CD14-positive monocyte (primary cell): ENCODE results near the gene PIAS1. TPM values are rescaled to one million over a fixed set of nuclear protein-coding genes. Genes with fewer than 3 reads are reported as not detected.
A peak's percentile ranks its signal among the peaks of the same experiment; 100 is the strongest.
"Not testable (repeated sequence)": the region's sequence is repeated elsewhere in the genome, so short reads cannot be mapped to it uniquely, and the experiment has no call there.

Source experiments
- DNase-seq, 3 donors: peaks; one replicate each; pipeline ENCODE4 v3.0.0-alpha.2; 2011 to 2022
- H2AFZ ChIP-seq: 2 replicates; pipeline ENCODE4 v1.6.0; 2012; ENCODE audit warnings: mild to moderate bottlenecking, low read depth, low read length, inconsistent platforms; ENCODE audit not compliant: insufficient read depth, poor library complexity, severe bottlenecking
- H3K27ac ChIP-seq, 2 donors: 1 replicate in 1 of 2; 2 replicates in 1 of 2; pipeline ENCODE4 v1.5.1; 2012 to 2013; ENCODE audit warnings: low read length in 2 of 2, control low read depth in 1 of 2, inconsistent platforms in 1 of 2, low read depth in 1 of 2, mild to moderate bottlenecking in 1 of 2
- H3K27me3 ChIP-seq, 2 donors: one replicate each; pipeline versions ENCODE4 v1.6.0 to v1.6.1; 2011 to 2013; ENCODE audit warnings: low read length in 2 of 2; ENCODE audit not compliant: control insufficient read depth in 2 of 2, insufficient read depth in 2 of 2
- H3K36me3 ChIP-seq, 2 donors: replicated peaks in 1 of 2; 1 replicate in 1 of 2; 2 replicates in 1 of 2; pipeline versions ENCODE4 v1.5.1 to v1.6.1; 2012 to 2013; ENCODE audit warnings: low read length in 2 of 2, control low read depth in 1 of 2, inconsistent platforms in 1 of 2, mild to moderate bottlenecking in 1 of 2; ENCODE audit not compliant: insufficient read depth in 2 of 2, control insufficient read depth in 1 of 2
- H3K4me1 ChIP-seq, 2 donors: 1 replicate in 1 of 2; 2 replicates in 1 of 2; pipeline versions ENCODE4 v1.5.1 to v1.6.1; 2012 to 2013; ENCODE audit warnings: low read length in 2 of 2, control low read depth in 1 of 2, inconsistent platforms in 1 of 2, mild to moderate bottlenecking in 1 of 2, moderate library complexity in 1 of 2; ENCODE audit not compliant: insufficient read depth in 2 of 2, control insufficient read depth in 1 of 2
- H3K4me2 ChIP-seq: replicated peaks from 2 replicates; pipeline ENCODE3; 2012; ENCODE audit warnings: low read length, moderate library complexity, mild to moderate bottlenecking; ENCODE audit not compliant: poor library complexity, severe bottlenecking; ENCODE audit errors: extremely low read depth
- H3K4me3 ChIP-seq, 3 experiments: fragments of 200-600 bp in 1 of 3; sonication (generic) in 1 of 3; replicated peaks in 1 of 3; 1 replicate in 2 of 3; 2 replicates in 1 of 3; pipeline ENCODE4 v1.5.1; 2011 to 2013; ENCODE audit warnings: low read length in 3 of 3, mild to moderate bottlenecking in 3 of 3, control low read depth in 2 of 3, low read depth in 2 of 3, inconsistent platforms in 1 of 3, moderate library complexity in 1 of 3
- H3K79me2 ChIP-seq: 2 replicates; pipeline ENCODE4 v1.6.0; 2012; ENCODE audit warnings: mild to moderate bottlenecking, control low read depth, inconsistent platforms, low read length, moderate library complexity; ENCODE audit not compliant: insufficient read depth
- H3K9ac ChIP-seq: 2 replicates; pipeline ENCODE4 v1.6.0; 2017; ENCODE audit warnings: low read length, mild to moderate bottlenecking; ENCODE audit not compliant: insufficient read depth, poor library complexity, severe bottlenecking
- H3K9me3 ChIP-seq, 2 donors: replicated peaks in 1 of 2; 1 replicate in 1 of 2; 2 replicates in 1 of 2; pipeline versions ENCODE4 v1.5.1 to v1.6.1; 2012 to 2013; ENCODE audit warnings: low read length in 2 of 2, control low read depth in 1 of 2; ENCODE audit not compliant: control insufficient read depth in 1 of 2, insufficient read depth in 1 of 2
- H4K20me1 ChIP-seq: 2 replicates; pipeline ENCODE4 v1.6.0; 2012; ENCODE audit warnings: mild to moderate bottlenecking, low read length, control low read depth, moderate library complexity; ENCODE audit not compliant: insufficient read depth
- H3K27ac Mint-ChIP-seq, 7 donors: one replicate each; pipeline ENCODE4 v1.8.0; 2020; ENCODE audit warnings: mild to moderate bottlenecking in 7 of 7, mixed read lengths in 7 of 7, moderate library complexity in 6 of 7, inconsistent platforms in 2 of 7
- H3K27me3 Mint-ChIP-seq, 3 donors: one replicate each; pipeline ENCODE4 v1.8.0; 2021 to 2022; ENCODE audit warnings: low read depth in 3 of 3, mild to moderate bottlenecking in 3 of 3, mixed read lengths in 3 of 3, moderate library complexity in 3 of 3, inconsistent platforms in 1 of 3
- H3K36me3 Mint-ChIP-seq, 2 donors: one replicate each; pipeline ENCODE4 v1.8.0; 2020; ENCODE audit warnings: mixed read lengths in 2 of 2, inconsistent platforms in 1 of 2, mild to moderate bottlenecking in 1 of 2
- H3K4me1 Mint-ChIP-seq: one replicate; pipeline ENCODE4 v1.8.0; 2020; ENCODE audit warnings: mild to moderate bottlenecking, mixed read lengths
- H3K4me3 Mint-ChIP-seq, 2 donors: one replicate each; pipeline ENCODE4 v1.8.0; 2020; ENCODE audit warnings: mild to moderate bottlenecking in 2 of 2, mixed read lengths in 2 of 2, moderate library complexity in 1 of 2
- H3K9me3 Mint-ChIP-seq, 7 donors: one replicate each; pipeline ENCODE4 v1.8.0; 2020 to 2022; ENCODE audit warnings: mixed read lengths in 7 of 7, mild to moderate bottlenecking in 6 of 7, moderate library complexity in 6 of 7, inconsistent platforms in 2 of 7
- CTCF ChIP-seq: fragments of 200-600 bp; IDR thresholded peaks from one replicate; pipeline ENCODE4 v1.8.0; 2022; ENCODE audit warnings: antibody characterized with exemption, mild to moderate bottlenecking
- WGBS: methylation state at CpG from one replicate; pipeline ENCODE4 v1.1.5; 2013; ENCODE audit warnings: missing lambda C conversion rate; ENCODE audit not compliant: insufficient coverage; 5-methylcytosine and 5-hydroxymethylcytosine counted together
- intact Hi-C, 2 donors: fragments of 100-400 bp; cut with micrococcal nuclease; formaldehyde crosslinking; loops; one replicate each; pipeline versions ENCODE4 v1.15.0 to v1.15.1; 2023
- polyA plus RNA-seq, 3 donors: library from polyadenylated mRNA; depleted of rRNA in 1 of 3; unstranded in 2 of 3; stranded (reverse) in 1 of 3; fragments of 300-500 nt in 2 of 3; fragments of >200 nt in 1 of 3; fragmentation: Illumina TruSeq in 2 of 3; gene quantifications; 1 replicate in 2 of 3; 2 replicates in 1 of 3; pipeline ENCODE4 v1.2.3, GENCODE V29; 2012 to 2021

PIAS1 gene
- polyA plus RNA-seq, 3 donors, result 47.3 to 109 (median 89.8) TPM

DNA sequence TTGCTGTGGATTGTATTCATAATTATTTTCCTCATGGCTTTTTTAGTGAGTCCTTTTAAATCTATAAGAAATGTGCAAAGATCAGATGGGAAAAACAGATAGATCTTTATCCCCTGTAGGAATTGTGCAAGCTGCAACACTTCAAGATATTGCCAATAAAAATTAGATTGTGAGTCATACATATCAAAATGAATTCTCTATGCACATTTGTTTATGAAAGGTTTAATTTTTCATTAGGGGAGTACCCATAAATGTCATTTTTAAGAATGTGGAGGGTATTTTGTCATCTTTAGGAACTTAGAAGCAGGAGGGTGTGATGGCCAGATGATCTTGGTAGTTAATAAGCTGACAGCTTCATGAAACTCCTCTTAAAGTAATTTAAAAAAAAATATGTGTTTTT is 2.9 kb downstream of the PIAS1 start:
- TF ChIP-seq CTCF, result no peak
- peak overlapping the region in 1 of 3 experiments; percentile 98 for H3K4me3 ChIP-seq
- H4K20me1 ChIP-seq, result peaks cover 78% of the 10 kb centered on the region

GRCh38 chr15:68057758-68058157 is 3.6 kb downstream of the PIAS1 start:
- Histone ChIP-seq H3K27me3 (no peaks in the 10 kb centered on the region), H3K4me2 (peak overlapping the region; percentile 6), H3K4me1 (peaks cover 28 to 60% of the 10 kb centered on the region in 2 donors), H2AFZ (no peak overlapping the region), H3K27ac (no peak overlapping the region), H3K36me3 (peaks cover 0 to 3% of the 10 kb centered on the region in 2 donors), H3K79me2 (peaks cover 87% of the 10 kb centered on the region), H3K4me3 (no peak overlapping the region), H3K9ac (no peak overlapping the region), H3K9me3 (no peaks in the 10 kb centered on the region), H4K20me1 (peaks cover 85% of the 10 kb centered on the region)
- Mint-ChIP-seq H3K27ac (peak overlapping the region in 1 of 7 donors; percentile 68), H3K9me3 (no peaks in the 10 kb centered on the region), H3K4me3 (no peak overlapping the region), H3K27me3 (no peaks in the 10 kb centered on the region), H3K4me1 (peaks cover 74% of the 10 kb centered on the region), H3K36me3 (peaks cover 4 to 16% of the 10 kb centered on the region in 2 donors)
- WGBS, result 85% methylated on average over 4 of the region's 6 CpGs
- no peak for DNase-seq
- intact Hi-C loops, result loop anchor here in 1 of 2 donors (10.0 kb wide), 1 partner anchor 167 kb away; the partner anchor contains the start of gene CLN6
- TF ChIP-seq CTCF, result no peak

More for the DNA sequence above, 2.9 kb downstream of the PIAS1 start:
- H2AFZ ChIP-seq, result no peak overlapping the region
- Mint-ChIP-seq H3K27ac (no peak overlapping the region), H3K4me3 (peak overlapping the region in 1 of 2 donors; percentile 97), H3K27me3 (no peaks in the 10 kb centered on the region), H3K4me1 (peaks cover 67% of the 10 kb centered on the region), H3K36me3 (peaks cover 4 to 16% of the 10 kb centered on the region in 2 donors), H3K9me3 (no peaks in the 10 kb centered on the region)
- no peaks in the 10 kb centered on the region for H3K9me3 ChIP-seq
- no peak for DNase-seq
- intact Hi-C loops, result loop anchor here in 1 of 2 donors (10.0 kb wide), 1 partner anchor 168 kb away; the partner anchor contains the start of gene CLN6
- H3K36me3 ChIP-seq, result peaks cover 0 to 3% of the 10 kb centered on the region in 2 donors
- H3K9ac ChIP-seq, result no peak overlapping the region
- H3K27ac ChIP-seq, result no peak overlapping the region
- no peaks in the 10 kb centered on the region for H3K27me3 ChIP-seq
- peaks cover 79% of the 10 kb centered on the region for H3K79me2 ChIP-seq
- peak overlapping the region; percentile 89 for H3K4me2 ChIP-seq
- peaks cover 28 to 53% of the 10 kb centered on the region in 2 donors for H3K4me1 ChIP-seq

DNA sequence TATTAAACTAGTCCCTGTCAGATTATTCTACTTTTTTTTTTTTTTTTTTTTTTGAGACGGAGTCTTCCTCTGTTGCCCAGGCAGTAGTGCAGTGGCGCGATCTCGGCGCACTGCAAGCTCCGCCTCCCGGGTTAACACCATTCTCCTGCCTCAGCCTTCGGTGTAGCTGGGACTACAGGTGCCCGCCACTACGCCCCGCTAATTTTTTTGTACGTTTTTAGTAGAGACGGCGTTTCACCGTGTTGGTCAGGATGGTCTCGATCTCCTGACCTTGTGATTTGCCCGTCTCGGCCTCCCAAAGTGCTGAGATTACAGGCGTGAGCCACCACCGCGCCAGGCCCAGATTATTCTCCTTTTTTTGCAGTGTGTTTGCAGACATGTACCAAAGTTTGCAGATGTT is 4.9 kb downstream of the PIAS1 start:
- WGBS, result over 99% methylated on average over 17 of the region's 21 CpGs
- not testable (repeated sequence) for H3K27ac ChIP-seq, H3K9me3 ChIP-seq, H3K27me3 ChIP-seq, H3K9ac ChIP-seq, H3K36me3 ChIP-seq, H3K4me3 Mint-ChIP-seq, DNase-seq, H2AFZ ChIP-seq, H3K27me3 Mint-ChIP-seq, H3K4me2 ChIP-seq, H3K4me3 ChIP-seq, H3K27ac Mint-ChIP-seq, H3K9me3 Mint-ChIP-seq
- Mint-ChIP-seq H3K36me3 (peaks cover 4 to 16% of the 10 kb centered on the region in 2 donors), H3K4me1 (peaks cover 68% of the 10 kb centered on the region)
- peaks cover 99% of the 10 kb centered on the region for H3K79me2 ChIP-seq
- intact Hi-C loops, result loop anchor here in 1 of 2 donors (10.0 kb wide), 1 partner anchor 166 kb away; the partner anchor contains the start of gene CLN6
- peaks cover 26 to 52% of the 10 kb centered on the region in 2 donors for H3K4me1 ChIP-seq
- H4K20me1 ChIP-seq, result peaks cover 98% of the 10 kb centered on the region
